Measurements from ENCODE around the gene RSBN1L.

DNA sequence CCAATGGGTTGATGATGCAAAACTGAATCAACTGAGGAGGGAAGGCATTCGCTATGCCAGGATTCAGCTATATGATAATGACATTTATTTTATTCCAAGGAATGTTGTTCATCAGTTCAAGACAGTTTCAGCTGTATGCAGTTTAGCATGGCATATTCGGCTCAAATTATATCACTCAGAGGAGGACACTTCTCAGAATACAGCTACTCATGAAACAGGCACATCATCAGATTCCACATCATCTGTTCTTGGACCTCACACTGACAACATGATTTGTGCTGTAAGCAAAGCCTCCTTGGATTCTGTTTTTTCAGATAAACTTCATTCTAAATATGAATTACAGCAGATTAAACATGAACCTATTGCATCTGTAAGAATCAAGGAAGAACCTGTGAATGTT is 82.3 kb downstream of the RSBN1L start:
- TF ChIP-seq ARNTL (CRISPR knock-in tag; IDR thresholded peaks at IDR 0.05; ENCODE audit: borderline replicate concordance, low read depth) = no peak
- TF ChIP-seq TCF4 (CRISPR knock-in tag; IDR thresholded peaks at IDR 0.05; ENCODE audit: borderline replicate concordance) = no peak
- TF ChIP-seq GLIS3 (CRISPR knock-in tag; IDR thresholded peaks at IDR 0.05) = no peak
- TF ChIP-seq PATZ1 (CRISPR knock-in tag; IDR thresholded peaks at IDR 0.05; ENCODE audit: borderline replicate concordance) = no peak
- no peak for TF ChIP-seq ISL1 (CRISPR knock-in tag; IDR thresholded peaks at IDR 0.05)

All from SK-N-SH treated with all-trans-retinoic acid at 6 μM for 48 hours (cell line).